B cell (primary cell): ENCODE data around the gene GPR162.

ENCODE experiments used
- EZH2 ChIP-seq: IDR thresholded peaks from 2 replicates; pipeline ENCODE4 v1.6.1; 2012; ENCODE audit warnings: borderline replicate concordance, low read depth, mild to moderate bottlenecking, moderate library complexity, low read length; ENCODE audit not compliant: insufficient read depth, poor library complexity, severe bottlenecking
- TF ChIP-seq, protein P1 (sequence below): fragments of 200-600 bp; IDR thresholded peaks from one replicate; pipeline ENCODE4 v1.8.0; 2022; ENCODE audit warnings: antibody characterized with exemption, mild to moderate bottlenecking

DNA sequence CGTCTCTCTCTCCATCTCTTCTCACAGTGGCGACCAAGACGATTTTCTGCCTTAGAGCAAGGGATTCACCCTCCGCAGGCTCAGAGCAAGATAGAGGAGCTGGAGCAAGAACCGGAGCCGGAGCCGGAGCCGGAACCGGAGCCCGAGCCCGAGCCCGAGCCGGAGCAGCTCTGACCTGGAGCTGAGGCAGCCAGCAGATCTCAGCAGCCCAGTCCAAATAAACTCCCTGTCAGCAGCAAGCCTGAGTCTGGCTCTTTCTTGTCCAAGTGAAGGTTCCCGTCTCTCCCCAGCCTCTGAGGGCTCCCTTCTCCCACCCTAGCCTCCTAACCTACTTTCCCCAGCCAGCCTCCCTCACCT, 43.4 kb upstream of the GPR162 start:
- TF ChIP-seq, protein P1, sequence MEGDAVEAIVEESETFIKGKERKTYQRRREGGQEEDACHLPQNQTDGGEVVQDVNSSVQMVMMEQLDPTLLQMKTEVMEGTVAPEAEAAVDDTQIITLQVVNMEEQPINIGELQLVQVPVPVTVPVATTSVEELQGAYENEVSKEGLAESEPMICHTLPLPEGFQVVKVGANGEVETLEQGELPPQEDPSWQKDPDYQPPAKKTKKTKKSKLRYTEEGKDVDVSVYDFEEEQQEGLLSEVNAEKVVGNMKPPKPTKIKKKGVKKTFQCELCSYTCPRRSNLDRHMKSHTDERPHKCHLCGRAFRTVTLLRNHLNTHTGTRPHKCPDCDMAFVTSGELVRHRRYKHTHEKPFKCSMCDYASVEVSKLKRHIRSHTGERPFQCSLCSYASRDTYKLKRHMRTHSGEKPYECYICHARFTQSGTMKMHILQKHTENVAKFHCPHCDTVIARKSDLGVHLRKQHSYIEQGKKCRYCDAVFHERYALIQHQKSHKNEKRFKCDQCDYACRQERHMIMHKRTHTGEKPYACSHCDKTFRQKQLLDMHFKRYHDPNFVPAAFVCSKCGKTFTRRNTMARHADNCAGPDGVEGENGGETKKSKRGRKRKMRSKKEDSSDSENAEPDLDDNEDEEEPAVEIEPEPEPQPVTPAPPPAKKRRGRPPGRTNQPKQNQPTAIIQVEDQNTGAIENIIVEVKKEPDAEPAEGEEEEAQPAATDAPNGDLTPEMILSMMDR, result no peak
- TF ChIP-seq EZH2, result no peak
